ENCODE measurements around the gene ARID5B.

Gene ARID5B

DNA sequence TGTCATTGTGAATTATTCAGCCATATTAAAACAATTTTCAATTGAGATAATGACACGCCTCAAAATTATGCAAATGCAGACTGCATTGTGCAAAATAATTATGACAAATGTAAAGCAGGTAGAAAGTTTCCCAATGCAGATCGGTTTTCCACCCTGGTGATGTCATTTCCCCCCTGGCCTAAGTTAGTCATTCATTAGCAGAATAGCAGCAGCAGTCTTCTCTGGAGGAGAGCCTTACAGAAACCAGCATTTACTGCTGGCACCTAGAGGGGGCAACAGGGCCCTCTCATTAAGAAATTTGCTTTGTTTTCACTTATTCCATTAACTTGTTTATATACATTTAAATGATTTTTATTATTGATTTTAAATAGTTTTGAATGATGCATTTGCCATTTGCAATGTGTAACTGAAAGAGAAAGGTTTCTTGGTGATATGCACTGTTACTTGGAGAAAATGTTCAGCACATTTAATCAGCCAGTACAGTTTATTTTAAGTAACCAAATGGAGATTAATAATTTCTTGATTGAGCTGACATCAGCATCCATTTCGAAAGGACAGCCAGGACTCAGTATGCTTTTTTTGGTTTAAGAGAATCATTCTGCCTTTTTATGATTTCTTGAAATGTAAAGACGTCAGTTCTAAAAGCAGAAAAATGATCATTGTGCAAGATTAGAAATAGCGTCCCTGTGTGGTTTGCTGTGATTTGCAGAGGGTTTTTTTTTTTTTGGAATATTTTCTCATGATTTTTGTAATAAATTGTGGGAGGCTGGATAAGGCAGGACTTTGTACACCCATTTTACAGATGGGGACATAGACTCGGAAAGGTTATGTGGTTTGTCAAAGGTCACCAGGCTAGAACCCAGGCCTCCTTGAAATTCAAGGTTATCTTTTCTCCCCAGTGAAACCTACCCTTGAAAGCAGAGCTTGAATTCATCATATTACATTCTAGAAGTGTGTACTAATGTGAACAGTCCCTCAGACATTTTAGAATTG is 3.5 kb downstream of the ARID5B start:
- peak in 9 of 58 donors; percentile 2 to 53 (median 7) for DNase-seq

DNA sequence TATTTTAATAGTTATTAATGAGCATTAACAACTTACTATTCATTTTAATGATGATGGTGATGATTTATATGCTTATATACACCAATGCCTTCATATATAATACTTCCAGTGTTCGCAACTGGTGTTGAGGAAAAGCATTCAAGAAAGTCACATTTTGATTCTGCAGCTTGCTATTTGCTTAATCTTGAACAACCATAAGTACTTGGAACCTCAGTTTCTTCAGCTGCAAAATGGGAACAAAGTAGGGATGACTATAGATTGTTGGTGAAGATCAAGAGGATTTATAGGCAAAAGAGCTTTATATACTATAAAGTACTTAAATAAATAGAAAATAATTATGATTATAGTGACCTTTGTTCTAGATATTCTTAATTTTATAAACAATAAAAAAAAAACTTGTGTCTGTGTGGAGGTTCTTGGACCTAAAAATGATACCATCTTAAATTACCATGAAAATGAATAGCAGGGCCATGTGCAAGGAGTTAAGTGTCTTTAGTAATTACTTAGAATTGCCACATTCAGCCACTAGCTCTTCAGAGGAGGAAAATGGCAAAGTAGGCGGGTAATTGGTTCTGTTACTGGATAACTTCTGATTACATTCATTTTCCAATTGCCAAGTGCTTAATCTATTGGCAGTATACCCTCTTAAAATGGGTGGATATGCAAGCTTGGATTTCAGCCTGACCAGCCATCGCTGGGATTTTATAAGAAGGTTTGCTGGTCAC is 4.5 kb downstream of the ARID5B start:
- no peak for DNase-seq

DNA sequence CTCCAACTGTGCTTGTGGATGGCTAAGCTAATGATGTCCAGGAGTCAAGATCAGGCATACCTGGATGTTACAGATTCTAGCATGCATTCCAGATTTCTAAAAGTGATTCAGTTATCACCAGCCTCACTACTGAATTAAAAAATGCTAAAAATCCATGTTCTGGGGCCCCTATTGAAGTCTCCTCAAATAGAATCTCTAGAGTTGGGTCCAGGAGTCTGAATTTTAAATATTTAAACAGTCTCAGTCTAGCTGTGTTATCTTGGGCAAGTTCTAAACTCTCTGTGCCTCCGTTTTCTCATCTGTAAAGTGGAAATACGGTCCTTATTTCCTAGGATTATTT is 5.0 kb downstream of the ARID5B start:
- no peak for DNase-seq

DNA sequence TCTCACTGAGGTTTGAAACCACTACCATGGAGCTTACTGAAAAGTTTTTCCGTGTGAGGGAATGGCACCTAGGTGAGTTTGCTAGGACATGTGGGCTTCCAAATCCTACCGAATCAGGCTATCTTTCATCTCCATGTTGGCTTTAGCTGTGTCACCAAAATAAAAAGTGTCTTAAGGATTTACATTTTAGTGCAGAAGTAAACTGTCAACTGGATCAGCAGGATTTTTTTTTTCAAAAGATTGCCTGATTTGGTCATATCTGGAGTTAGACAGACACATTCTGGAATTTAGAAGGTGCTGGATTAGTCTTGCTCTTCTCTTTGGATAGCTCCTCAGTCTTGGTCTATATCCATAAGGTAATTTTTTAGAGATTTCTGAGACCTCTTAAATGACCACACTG is 5.5 kb downstream of the ARID5B start:
- no peak for DNase-seq

DNA sequence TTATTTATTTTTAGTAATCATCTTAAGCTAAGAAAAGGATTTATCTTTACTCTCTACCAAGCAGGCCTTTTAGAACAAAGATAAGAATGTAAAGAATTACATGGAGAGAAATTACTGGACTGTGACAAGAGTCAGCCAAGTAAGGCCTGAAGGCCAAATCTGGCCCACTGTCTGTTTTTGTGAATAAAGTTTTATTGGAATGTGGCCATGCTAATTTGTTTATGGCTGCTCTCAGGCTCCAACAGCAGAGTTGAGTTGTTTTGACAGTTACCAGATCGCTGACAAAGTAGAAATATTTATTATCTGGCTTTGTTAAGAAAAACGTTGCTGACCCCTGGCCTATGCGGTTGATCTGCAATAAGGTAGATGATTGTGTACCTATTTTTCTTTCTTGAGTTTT is 6.1 kb downstream of the ARID5B start:
- DNase-seq, result no peak

DNA sequence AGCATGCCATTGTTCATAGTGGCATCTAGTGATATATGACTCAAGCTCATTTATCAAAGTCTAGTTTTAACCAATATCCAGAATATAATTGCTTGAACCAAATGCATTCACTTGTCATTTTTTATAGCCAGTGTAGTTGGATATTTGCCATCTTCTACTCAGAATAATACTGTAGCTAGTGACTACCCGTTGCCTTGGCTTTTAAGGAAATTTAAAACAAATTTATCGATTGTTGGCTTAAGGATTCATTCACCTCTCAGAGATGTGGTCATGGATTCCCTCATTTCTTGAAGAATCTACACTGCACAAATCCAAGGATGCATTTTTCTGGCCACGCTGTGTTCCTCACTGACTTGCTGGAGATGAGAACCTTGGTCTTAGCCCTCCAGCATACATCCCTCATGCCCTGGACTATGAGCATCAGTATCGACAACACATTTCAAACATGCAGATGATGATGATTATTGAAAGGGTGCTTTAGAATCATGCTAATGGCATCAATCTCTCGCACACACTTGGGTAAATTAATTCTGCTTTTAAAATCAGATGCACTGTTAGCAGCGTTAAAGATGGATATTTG is 8.8 kb downstream of the ARID5B start:
- no peak for DNase-seq

DNA sequence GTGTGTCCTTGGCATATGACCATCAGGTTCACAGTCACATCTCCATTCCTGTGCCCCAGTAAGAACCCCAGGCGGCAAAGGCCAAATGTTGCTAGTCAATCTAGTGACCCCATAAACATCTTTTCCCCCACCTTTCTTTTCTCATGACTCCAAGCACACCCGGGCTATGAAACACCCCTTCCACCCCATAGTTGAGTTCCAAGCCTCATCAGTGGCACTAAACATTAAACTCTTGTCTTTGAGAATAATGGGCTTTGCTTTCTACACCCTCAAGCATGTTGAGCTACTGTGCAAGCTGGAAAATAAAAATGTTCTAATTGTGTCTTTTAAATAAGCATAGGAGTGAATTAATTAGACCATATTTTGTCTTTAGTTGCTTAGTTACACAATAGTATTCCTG is 9.4 kb downstream of the ARID5B start:
- DNase-seq, result no peak

DNA sequence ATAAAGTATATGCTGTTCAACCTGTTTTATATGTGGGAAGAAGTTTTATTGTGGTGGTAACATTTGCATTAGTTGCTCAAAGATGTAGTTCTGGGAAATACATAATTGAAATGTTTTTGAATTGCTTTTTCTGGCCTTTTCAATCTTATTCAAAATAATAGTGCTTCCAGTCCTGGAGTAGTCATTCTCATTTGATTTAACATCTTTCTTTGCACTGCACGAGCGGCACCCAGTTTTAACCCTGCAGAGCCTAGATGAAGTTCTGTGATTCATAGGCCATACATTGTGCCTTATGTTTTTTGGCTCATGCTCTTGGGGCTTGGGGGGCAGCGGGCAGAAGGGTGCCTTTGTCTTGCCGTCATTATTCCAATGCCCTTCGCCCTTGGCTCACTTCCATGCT is 9.9 kb downstream of the ARID5B start:
- no peak for DNase-seq

DNA sequence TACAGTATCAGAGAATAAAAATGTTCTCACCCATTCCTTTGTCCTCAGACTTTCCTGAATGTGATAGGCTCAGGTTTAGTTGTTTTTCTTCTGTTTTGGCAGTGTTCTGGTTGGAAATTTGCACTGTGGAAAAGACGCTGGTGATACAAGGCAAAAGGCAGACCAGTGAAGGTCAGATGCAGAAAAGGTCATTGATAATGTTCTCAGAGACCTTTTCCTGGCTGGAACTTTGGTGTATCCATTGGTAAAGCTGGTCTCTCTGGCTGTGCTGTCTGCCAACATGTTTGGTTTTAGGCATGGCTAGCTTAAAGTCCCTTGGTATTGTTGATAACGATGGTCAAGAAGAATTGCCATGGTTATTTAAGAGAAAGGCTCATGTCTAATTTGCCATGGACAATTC is 11.5 kb downstream of the ARID5B start:
- DNase-seq, result no peak

DNA sequence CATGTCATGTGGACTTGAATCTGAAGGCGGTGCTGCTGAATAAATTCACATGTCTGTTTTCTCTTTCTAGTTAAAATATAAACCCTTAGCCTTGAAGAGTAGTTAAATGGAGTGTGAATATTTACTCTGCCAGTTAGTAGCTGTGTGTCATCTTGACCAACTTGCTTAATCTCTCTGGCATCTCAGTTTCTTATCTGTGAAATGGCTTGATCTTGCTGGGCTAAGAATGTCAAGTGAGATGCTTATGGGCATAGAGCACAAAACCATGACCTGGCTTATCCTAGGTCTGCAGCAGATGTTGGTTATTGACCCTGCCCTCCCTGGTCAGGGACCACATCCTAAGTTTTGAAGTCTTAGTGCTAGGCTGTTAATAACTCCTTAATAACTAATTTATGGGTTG is 16.6 kb downstream of the ARID5B start:
- DNase-seq, result no peak

DNA sequence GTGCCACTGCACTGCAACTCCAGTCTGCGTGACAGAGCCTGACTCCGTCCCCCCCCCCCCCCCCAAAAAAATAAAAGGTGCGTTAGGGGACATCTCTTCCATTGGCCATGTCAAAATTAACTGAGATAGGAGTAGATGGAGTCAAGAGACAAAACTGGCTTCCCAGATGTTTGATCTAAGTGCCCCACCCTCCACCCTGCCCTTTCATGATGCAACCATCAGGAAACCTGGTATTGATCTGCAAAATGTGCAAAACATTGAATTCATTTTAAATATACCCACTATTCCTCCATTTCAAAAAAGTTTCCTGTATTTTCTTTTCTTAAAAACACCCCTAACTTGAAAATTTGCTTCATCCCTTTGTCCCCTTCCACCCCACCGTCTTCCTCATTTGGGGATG is 17.5 kb downstream of the ARID5B start:
- no peak for DNase-seq

DNA sequence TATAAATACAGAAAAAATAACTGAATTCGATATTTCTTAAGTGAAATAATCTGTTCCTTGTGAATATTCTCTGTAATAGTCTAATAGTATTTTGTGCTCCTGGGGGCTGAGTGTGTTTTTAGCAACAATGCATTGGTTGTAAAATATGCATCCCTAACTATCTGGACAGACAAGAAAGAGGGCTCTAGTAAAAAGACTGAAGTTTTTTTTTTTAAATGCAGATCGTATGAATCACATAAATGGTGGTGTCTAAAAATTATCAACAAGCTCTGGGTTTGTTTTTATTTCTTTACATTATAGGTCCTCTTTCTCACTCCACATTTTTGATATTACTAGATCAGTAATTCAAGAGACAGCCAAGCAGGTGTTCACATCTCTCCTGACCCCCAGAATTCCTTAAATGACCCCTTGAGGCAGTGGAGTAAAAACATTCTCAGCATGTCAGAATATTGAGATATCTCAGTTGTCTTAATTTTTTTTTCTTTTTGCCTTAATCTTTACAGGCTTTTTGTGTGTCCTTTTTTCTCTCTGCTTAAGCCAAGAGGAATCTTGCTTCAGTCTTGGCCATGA is 18.2 kb downstream of the ARID5B start:
- no peak for DNase-seq

DNA sequence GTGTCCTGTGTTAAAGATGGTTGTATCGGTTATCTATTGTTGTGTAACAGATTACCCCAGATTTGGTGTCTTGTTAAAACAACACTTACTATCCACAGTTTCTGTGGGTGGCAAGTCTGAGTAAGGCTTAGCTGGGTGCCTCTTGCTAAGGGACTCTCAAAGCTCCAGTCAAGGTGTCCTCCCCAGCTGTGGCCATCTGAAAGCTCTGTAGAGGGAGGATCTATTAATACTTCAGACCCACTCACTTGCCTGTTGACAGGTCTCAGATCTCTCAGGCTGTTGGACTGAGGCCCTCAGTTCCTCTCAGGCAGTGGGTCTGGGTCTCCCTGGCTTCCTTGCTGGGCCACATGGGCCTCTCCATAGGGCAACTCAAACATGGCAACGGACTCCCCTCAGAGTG is 19.6 kb downstream of the ARID5B start:
- no peak for DNase-seq

DNA sequence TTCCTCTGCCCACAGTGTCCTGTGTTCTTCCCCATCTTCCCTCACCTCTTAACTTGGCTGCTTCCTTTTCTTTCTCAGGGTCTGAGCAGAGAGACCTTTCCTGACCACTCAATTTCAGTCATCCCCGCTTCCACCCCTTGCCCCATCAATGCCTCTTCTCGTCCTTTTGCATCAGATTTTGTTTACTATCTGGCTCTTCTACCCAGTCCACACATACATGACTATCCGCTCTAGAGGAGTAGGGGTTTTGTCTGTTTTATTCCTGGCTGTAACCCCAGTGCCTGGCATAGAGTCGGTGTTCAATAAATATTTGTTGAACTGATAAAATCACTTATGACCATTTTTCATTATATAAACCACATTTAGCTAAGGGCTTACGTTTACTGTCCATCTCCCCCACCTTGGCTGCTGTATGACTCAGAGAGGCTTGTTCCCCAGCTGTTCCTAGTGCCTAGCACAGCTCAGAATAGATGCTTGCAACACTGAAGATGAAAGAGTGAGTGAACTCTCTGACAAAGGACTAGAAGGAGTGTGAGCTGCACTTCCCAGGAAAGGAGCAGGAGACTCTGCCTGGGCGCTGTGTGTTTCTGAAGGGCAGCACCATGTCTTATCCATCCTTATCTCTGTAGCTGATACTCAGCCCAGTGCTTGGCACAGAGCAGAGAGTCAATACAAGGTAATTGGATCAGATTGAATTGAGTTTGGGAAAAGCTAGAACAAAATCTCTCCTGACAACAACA is 21.9 kb downstream of the ARID5B start:
- DNase-seq, result peak in 3 of 58 donors; percentile 6 to 33 (median 7)

DNA sequence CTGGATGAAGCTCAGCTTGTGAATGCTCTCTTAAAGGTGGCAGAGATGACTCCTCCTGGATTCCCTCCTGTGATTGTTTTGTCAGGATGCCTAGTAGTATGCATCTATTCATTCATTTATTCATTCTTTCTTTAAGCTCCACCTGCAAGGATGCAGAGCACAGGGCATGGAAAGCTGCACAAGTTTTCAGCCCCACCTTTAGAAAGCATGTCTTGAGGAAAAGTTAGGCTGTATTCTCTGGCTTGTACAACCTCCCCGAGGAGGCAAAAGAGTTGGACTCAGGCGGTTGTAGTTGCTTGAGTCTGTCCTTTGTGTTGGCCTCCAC is 22.4 kb downstream of the ARID5B start:
- no peak for DNase-seq

DNA sequence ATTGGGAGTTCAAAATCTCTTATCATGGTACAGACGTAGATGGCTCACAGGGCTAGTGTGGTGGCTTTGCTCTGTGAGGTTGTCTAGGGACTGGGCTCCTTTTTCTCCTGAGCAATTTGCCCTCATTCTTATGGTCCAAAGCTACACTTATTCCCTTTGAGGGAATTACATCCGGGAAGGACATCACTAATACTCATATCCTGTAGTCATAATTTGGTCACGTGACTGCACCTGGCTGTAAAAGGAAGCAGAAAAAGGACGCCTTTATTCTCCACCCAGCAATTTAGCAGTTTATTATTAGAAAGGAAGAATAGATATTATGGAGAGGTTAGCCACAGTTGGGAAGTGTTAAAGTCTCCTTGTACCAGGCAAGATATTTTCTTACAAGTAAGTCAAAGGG is 28.1 kb downstream of the ARID5B start:
- DNase-seq, result no peak

DNA sequence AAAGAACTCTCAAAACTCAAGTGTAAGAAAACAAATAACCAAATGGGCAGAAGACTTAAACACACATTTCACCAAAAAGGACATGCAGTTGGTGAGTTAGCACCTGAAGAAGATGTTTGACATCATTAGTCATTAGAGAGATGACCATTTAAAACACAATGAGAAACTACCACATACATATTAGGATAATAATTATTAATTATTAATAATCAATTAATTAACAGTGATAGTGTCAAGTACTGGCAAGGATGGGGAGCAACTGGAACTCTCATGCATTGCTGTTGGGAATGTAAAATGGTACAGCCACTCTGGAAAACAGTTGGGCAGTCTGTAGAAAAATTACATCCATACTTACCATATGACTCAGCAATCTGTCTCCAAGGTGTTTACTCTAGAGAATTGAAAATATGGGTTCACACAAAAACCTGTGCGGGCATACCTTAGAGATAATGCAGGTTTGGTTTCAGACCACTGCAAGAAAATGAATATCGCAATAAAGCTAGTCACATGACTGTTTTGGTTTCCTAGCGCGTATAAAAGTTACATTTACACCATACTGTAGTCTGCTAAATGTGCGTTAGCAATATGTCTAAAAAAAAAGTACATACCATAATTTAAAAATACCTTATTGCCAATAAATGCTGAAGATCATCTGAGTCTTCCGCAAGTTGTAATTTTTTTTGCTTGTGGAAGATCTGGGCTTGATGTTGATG is 30.3 kb downstream of the ARID5B start:
- no peak for DNase-seq

DNA sequence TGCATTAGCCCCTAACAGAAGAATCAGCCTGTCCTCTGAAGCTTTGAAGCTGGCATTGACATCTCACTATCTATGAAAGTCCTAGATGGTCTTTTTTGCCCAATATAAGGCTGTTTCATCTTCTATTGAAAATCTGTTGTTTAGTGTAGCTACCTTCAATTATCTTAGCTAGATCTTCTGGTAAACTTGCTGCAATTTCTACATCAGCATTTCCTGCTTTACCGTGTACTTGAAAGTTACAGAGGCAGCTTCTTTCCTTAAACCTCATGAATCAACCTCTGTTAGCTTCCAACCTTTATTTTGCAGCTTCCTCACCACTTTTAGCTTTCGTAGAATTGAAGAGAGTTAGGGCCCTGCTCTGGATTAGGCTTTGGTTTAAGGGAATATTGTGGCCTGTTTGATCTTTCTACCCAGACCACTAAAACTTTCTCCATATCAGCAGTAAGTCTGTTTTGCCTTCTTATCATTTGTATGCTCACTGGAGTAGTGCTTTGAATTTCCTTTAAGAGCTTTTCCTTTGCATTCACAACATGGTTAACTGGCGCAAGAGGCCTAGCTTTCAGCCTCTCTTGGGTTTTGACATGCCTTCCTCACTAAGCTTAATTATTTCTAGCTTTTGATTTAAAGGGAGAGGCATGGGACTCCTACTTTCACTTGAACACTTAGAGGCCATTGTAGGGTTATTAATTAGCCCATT is 32.5 kb downstream of the ARID5B start:
- DNase-seq, result no peak

DNA sequence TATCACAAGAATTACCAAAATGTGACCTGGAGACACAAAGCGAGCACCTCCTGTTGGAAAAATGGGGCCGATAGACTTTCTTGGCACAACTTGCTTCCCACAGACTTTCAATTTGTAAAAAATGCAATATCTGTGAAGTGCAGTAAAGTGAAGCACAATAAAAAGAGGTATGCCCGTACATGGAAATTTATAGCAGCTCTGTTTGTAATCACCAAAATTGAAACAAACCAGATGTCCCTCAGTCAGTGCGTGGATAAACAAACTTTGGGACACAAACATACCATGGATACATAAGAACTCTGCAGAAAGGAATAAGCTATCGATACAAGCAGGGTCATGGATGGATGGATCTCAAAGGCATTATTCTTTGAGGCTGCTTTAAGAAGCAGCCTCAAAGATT is 33.6 kb downstream of the ARID5B start:
- no peak for DNase-seq

DNA sequence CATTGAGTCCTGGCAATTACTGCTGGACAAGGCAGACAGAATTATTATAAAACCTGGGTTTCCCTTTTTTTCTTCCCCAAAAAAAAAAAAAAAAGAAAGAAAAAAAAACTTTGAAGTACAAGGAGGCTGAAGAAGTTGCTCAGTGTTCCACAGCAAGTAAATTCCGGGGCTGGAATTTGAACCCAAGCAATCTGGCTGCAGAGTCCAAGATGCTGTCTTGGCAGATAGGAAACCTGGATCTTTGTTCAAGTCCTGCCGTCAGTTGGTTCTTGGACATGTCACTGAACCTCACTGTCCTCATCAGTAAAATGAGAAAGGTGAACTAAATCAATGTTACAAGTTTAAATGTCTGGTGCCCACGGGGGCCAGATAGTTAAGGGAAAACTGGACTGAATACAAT is 35.3 kb downstream of the ARID5B start:
- no peak for DNase-seq
